Caco-2 (cell line): Measurements from ENCODE around the gene CDX2. TPM values are rescaled to one million over a fixed set of nuclear protein-coding genes. Genes with fewer than 3 reads are reported as not detected.

Experiments used
- BruUV-seq: library from RNA; stranded (reverse); fragments of 400-500 nt; replicated peaks from 2 replicates; lab custom pipeline; 2021; lab: Mats Ljungman, UMichigan
- CTCF ChIA-PET: fragments of 300-600 bp; sonication (Branson Sonifier 250); formaldehyde crosslinking; loops from one replicate; lab custom pipeline; 2022; ENCODE audit warnings: antibody characterized with exemption; lab: Charles Lee
- POLR2A ChIA-PET: fragments of 300-600 bp; sonication (Branson Sonifier 250); formaldehyde crosslinking; loops from one replicate; lab custom pipeline; 2022; ENCODE audit warnings: antibody characterized with exemption; lab: Charles Lee
- DNase-seq, 2 experiments: peaks; one replicate each; pipeline versions ENCODE4 v3.0.0 to v3.0.0-alpha.2; 2020 to 2022
- H3K27me3 ChIP-seq: replicated peaks from 2 replicates; pipeline ENCODE4 v1.6.0; 2011; ENCODE audit warnings: low read length; ENCODE audit not compliant: control insufficient read depth, insufficient read depth
- H3K36me3 ChIP-seq: 2 replicates; pipeline ENCODE4 v1.5.1; 2011; ENCODE audit warnings: low read length; ENCODE audit not compliant: control insufficient read depth, insufficient read depth
- H3K4me1 ChIP-seq: fragments of 250-450 bp; sonication (Bioruptor Pico); 2 replicates; pipeline ENCODE4 v1.5.1; 2020; ENCODE audit warnings: mild to moderate bottlenecking
- H3K4me3 ChIP-seq: 2 replicates; pipeline ENCODE4 v1.5.1; 2011; ENCODE audit warnings: low read depth, mild to moderate bottlenecking, control low read depth, low read length
- H3K9me3 ChIP-seq: fragments of 250-450 bp; sonication (Bioruptor Pico); 2 replicates; pipeline ENCODE4 v1.5.1; 2020; ENCODE audit warnings: mild to moderate bottlenecking, moderate library complexity
- H3K27ac Mint-ChIP-seq: one replicate; pipeline ENCODE4 v1.8.0; 2022; ENCODE audit warnings: mixed read lengths; ENCODE audit not compliant: unreplicated experiment
- H3K27me3 Mint-ChIP-seq: one replicate; pipeline ENCODE4 v1.8.0; 2022; ENCODE audit warnings: mixed read lengths; ENCODE audit not compliant: insufficient read depth, unreplicated experiment
- H3K36me3 Mint-ChIP-seq: one replicate; pipeline ENCODE4 v1.8.0; 2022; ENCODE audit warnings: mild to moderate bottlenecking, mixed read lengths; ENCODE audit not compliant: insufficient read depth, unreplicated experiment
- H3K4me1 Mint-ChIP-seq: one replicate; pipeline ENCODE4 v1.8.0; 2022; ENCODE audit warnings: low read depth, mixed read lengths; ENCODE audit not compliant: unreplicated experiment
- H3K4me3 Mint-ChIP-seq: one replicate; pipeline ENCODE4 v1.8.0; 2022; ENCODE audit warnings: mild to moderate bottlenecking, moderate library complexity, mixed read lengths; ENCODE audit not compliant: unreplicated experiment
- H3K9me3 Mint-ChIP-seq: one replicate; pipeline ENCODE4 v1.8.0; 2022; ENCODE audit warnings: mixed read lengths; ENCODE audit not compliant: unreplicated experiment
- intact Hi-C: fragments of 100-400 bp; cut with micrococcal nuclease; formaldehyde crosslinking; loops from one replicate; pipeline ENCODE4 v1.10.0; 2022; ENCODE audit not compliant: unreplicated experiment
- total RNA-seq: library from RNA; stranded (reverse); gene quantifications from 2 replicates; pipeline ENCODE4 v1.2.3, GENCODE V29; 2022
- TF ChIP-seq, protein P1 (sequence below), 2 experiments: fragments of 200-600 bp in 1 of 2; IDR thresholded peaks; 1 replicate in 1 of 2; 2 replicates in 1 of 2; pipeline versions ENCODE4 v1.5.1 to v1.8.0; 2011 to 2022; ENCODE audit warnings: antibody characterized with exemption in 1 of 2, control low read depth in 1 of 2, inconsistent platforms in 1 of 2, low read depth in 1 of 2, low read length in 1 of 2, mild to moderate bottlenecking in 1 of 2, moderate library complexity in 1 of 2; ENCODE audit not compliant: insufficient read depth in 1 of 2, severe bottlenecking in 1 of 2, unreplicated experiment in 1 of 2

CDX2 gene
- total RNA-seq, 1 experiment from 2014 or later = 104 TPM

DNA sequence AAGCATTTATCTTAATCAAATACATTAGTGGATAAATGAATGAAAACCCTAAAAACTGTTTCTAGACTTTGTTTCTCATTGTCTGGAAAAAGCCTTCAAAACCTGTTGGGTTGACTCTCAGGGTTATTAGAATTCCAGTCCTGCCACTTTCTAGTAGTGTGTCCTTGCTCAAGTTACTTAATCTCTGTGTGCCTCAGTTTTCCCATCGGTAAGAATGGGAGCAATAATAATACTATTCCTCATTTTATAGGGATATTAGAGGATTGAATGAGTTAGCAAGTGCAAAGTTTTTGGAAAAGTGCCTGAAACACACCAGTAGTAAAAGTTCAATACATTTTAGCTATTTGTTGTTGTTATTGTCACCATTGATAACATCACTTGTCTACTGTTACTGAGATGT, 16.5 kb upstream of the CDX2 start:
- ChIA-PET CTCF (interaction anchor here (1.8 to 6.4 kb wide), 3 partner anchors 155 to 623 kb away, joined by 6 to 82 read pairs (median 7); no protein-coding TSS in a partner anchor), POLR2A (no interaction called here)
- H3K27ac Mint-ChIP-seq = no peak overlapping the region
- no peaks in the 10 kb centered on the region for H3K27me3 ChIP-seq
- intact Hi-C loops = loop anchor here (2.0 kb wide), 1 partner anchor 453 kb away; no protein-coding TSS in a partner anchor
- peaks cover 42% of the 10 kb centered on the region for H3K4me1 ChIP-seq
- BruUV-seq = no TSS peak
- no peak for DNase-seq
- no peaks in the 10 kb centered on the region for H3K36me3 ChIP-seq
- no peaks in the 10 kb centered on the region for H3K9me3 ChIP-seq
- H3K4me3 Mint-ChIP-seq = no peak overlapping the region
- H3K4me1 Mint-ChIP-seq = peaks cover 39% of the 10 kb centered on the region
- H3K9me3 Mint-ChIP-seq = no peaks in the 10 kb centered on the region
- no peaks in the 10 kb centered on the region for H3K27me3 Mint-ChIP-seq
- no peak overlapping the region for H3K4me3 ChIP-seq
- no peaks in the 10 kb centered on the region for H3K36me3 Mint-ChIP-seq
- TF ChIP-seq, protein P1, sequence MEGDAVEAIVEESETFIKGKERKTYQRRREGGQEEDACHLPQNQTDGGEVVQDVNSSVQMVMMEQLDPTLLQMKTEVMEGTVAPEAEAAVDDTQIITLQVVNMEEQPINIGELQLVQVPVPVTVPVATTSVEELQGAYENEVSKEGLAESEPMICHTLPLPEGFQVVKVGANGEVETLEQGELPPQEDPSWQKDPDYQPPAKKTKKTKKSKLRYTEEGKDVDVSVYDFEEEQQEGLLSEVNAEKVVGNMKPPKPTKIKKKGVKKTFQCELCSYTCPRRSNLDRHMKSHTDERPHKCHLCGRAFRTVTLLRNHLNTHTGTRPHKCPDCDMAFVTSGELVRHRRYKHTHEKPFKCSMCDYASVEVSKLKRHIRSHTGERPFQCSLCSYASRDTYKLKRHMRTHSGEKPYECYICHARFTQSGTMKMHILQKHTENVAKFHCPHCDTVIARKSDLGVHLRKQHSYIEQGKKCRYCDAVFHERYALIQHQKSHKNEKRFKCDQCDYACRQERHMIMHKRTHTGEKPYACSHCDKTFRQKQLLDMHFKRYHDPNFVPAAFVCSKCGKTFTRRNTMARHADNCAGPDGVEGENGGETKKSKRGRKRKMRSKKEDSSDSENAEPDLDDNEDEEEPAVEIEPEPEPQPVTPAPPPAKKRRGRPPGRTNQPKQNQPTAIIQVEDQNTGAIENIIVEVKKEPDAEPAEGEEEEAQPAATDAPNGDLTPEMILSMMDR (IDR thresholded peaks at IDR 0.05; ENCODE audit: insufficient read depth in 1 of 2, low read depth in 1 of 2, low read length in 1 of 2, severe bottlenecking in 1 of 2, unreplicated experiment in 1 of 2) = no peak

DNA sequence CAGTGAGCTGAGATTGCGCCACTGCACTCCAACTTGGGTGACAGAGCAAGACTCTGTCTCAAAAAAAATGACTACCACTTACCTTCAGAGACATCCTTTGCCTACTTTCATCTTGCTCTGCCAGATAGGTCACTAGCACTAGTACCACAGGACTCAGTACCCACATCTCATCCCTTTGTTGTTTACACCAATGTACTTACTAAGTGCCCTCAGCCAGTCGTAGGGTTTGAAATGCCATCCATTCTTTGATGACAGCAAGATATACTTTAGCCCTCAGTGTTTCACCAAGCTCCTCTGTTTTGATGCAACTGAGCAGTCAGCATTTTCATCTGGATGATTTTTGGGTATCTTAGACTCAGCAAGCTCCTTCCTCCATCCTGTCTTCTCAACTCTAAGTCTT, 13.2 kb upstream of the CDX2 start:
- H3K36me3 Mint-ChIP-seq = no peaks in the 10 kb centered on the region
- intact Hi-C loops = no loop called here
- Histone ChIP-seq H3K36me3 (no peaks in the 10 kb centered on the region), H3K27me3 (no peaks in the 10 kb centered on the region), H3K9me3 (no peaks in the 10 kb centered on the region), H3K4me3 (no peak overlapping the region), H3K4me1 (peaks cover 45% of the 10 kb centered on the region)
- CTCF ChIA-PET = interaction anchor here (1.0 to 1.6 kb wide), 3 partner anchors 28 to 152 kb away, joined by 3 to 6 read pairs (median 4); no protein-coding TSS in a partner anchor
- H3K27ac Mint-ChIP-seq = peak overlapping the region; percentile 42
- no peak overlapping the region for H3K4me3 Mint-ChIP-seq
- no peak for DNase-seq
- no peaks in the 10 kb centered on the region for H3K9me3 Mint-ChIP-seq
- peaks cover 48% of the 10 kb centered on the region for H3K4me1 Mint-ChIP-seq
- TF ChIP-seq, protein P1 (IDR thresholded peaks at IDR 0.05; ENCODE audit: insufficient read depth in 1 of 2, low read depth in 1 of 2, low read length in 1 of 2, severe bottlenecking in 1 of 2, unreplicated experiment in 1 of 2) = no peak
- BruUV-seq = no TSS peak
- no peaks in the 10 kb centered on the region for H3K27me3 Mint-ChIP-seq
- POLR2A ChIA-PET = no interaction called here

DNA sequence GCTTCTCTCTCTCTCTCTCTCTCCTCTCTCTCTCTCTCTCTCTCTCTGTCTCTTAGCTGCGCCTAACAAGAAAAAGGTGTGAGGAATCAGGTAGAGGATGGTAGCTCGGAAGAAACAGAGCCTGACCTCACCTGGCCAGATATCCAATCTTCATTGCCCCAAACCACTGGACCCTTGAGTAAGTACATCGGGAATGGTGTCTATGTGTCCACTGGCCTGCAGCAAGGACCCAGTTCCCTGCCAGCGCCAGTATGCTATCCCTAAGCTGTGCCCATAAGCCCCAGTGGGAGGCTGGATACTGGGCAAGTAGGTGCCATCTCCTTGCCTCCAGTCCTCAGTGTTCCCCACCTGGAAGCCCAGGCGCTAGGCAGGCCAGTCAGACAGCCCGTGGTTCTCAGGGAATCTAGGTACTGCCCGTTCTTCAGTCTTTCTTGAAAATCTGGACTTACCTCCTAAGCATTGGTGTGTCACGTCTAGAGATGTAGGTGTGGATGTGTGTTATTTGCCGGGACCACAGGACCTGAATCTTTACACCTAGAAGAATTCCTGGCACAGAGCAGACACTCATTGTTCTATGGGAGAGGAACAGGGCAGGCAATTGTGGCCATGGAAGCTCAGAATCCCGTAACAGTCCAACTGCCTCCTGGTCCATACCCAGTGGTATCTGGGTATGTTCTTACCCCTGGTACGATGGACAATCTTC, 12.0 kb upstream of the CDX2 start:
- H3K4me3 Mint-ChIP-seq = peak overlapping the region; percentile 82
- peaks cover 43% of the 10 kb centered on the region for H3K4me1 Mint-ChIP-seq
- DNase-seq = no peak
- H3K36me3 Mint-ChIP-seq = no peaks in the 10 kb centered on the region
- TF ChIP-seq, protein P1 (IDR thresholded peaks at IDR 0.05; ENCODE audit: insufficient read depth in 1 of 2, low read depth in 1 of 2, low read length in 1 of 2, severe bottlenecking in 1 of 2, unreplicated experiment in 1 of 2) = no peak
- H3K27ac Mint-ChIP-seq = peak overlapping the region; percentile 79
- no peaks in the 10 kb centered on the region for H3K27me3 Mint-ChIP-seq
- peaks cover 42% of the 10 kb centered on the region for H3K4me1 ChIP-seq
- intact Hi-C loops = no loop called here
- no peaks in the 10 kb centered on the region for H3K27me3 ChIP-seq
- ChIA-PET CTCF (interaction anchor here (0.6 to 2.2 kb wide), 9 partner anchors 12 to 619 kb away, joined by 3 to 10 read pairs (median 3); partner anchors contain the start of gene CDX2), POLR2A (interaction anchor here (0.6 to 1.2 kb wide), 3 partner anchors 12 to 577 kb away, joined by 3 to 10 read pairs (median 3); partner anchors contain the start of gene CDX2)
- peak overlapping the region; percentile 61 for H3K4me3 ChIP-seq
- TSS peak; percentile 71 for BruUV-seq
- H3K9me3 ChIP-seq = no peaks in the 10 kb centered on the region
- no peaks in the 10 kb centered on the region for H3K36me3 ChIP-seq
- no peaks in the 10 kb centered on the region for H3K9me3 Mint-ChIP-seq
